Stimulated activated effector memory CD8-positive, alpha-beta T cell treated with anti-CD3 and anti-CD28 coated beads, Interleukin-12 subunit alpha, Interleukin-12 subunit beta, amount 100 ng/mL, for 72 hours (primary cell): Measurements from ENCODE around the gene ARHGEF11.
A peak's percentile ranks its signal among the peaks of the same experiment; 100 is the strongest.
"Not testable (repeated sequence)": the region's sequence is repeated elsewhere in the genome, so short reads cannot be mapped to it uniquely, and the experiment has no call there.

Experiments
- ATAC-seq: fragments of 150-1000 bp; cut with Tn5 transposase; 2 replicates; pipeline ENCODE4 v1.10.0; 2021
- DNase-seq, 2 donors: peaks; one replicate each; pipeline ENCODE4 v3.0.0; 2021 to 2022; ENCODE audit warnings: low spot score in 2 of 2
- H3K27ac Mint-ChIP-seq: one replicate; pipeline ENCODE4 v1.8.0; 2022; ENCODE audit warnings: mild to moderate bottlenecking, mixed read lengths
- H3K36me3 Mint-ChIP-seq: one replicate; pipeline ENCODE4 v1.8.0; 2022; ENCODE audit warnings: mild to moderate bottlenecking, mixed read lengths
- H3K4me1 Mint-ChIP-seq: one replicate; pipeline ENCODE4 v1.8.0; 2022; ENCODE audit warnings: mixed read lengths
- H3K4me3 Mint-ChIP-seq: one replicate; pipeline ENCODE4 v1.8.0; 2022; ENCODE audit warnings: mild to moderate bottlenecking, mixed read lengths
- H3K9me3 Mint-ChIP-seq: one replicate; pipeline ENCODE4 v1.8.0; 2022; ENCODE audit warnings: mixed read lengths

The ARHGEF11 gene

DNA sequence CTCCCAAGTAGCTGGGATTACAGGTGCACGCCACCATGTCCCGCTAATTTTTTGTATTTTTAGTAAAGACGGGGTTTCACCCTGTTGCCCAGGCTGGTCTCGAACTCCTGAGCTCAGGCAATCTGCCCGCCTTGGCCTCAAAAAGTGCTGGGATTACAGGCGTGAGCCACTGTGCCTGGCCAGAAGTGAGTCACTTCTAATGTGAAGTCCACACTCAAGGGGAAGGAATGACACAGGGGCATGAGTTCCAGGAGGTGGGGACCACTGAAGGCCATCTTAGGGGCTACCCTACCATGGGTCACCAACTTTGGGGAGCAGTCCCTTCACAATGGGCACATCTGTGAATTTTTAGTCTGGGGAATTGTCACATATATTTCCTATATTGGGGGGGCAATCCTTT is 118.8 kb downstream of the ARHGEF11 start:
- not testable (repeated sequence) for ATAC-seq, H3K27ac Mint-ChIP-seq, H3K9me3 Mint-ChIP-seq, H3K36me3 Mint-ChIP-seq, H3K4me3 Mint-ChIP-seq, DNase-seq
- H3K4me1 Mint-ChIP-seq, result peaks cover 41% of the 10 kb centered on the region

DNA sequence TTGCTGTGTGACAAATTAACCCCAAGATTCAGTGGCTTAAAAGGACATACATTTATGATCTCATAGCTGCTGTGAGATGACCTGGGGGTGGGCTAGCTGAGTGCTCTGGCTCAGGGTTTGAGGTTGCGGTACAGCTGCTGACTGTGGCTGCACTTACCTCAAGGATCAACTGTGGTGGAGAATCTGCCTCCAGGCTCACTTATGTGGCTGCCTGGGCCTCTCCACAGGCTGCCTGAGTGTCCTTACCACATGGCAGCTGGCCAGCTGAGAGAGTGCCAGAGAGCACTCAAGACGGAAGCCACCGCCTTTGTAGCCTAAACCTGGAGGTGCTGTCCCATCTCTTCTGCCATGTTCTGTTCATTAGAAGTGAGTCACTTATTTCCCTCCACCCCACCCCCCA is 119.4 kb downstream of the ARHGEF11 start:
- no peak overlapping the region for H3K4me3 Mint-ChIP-seq
- DNase-seq (peak; percentile 33 to 68), ATAC-seq (peak; percentile 88)

DNA sequence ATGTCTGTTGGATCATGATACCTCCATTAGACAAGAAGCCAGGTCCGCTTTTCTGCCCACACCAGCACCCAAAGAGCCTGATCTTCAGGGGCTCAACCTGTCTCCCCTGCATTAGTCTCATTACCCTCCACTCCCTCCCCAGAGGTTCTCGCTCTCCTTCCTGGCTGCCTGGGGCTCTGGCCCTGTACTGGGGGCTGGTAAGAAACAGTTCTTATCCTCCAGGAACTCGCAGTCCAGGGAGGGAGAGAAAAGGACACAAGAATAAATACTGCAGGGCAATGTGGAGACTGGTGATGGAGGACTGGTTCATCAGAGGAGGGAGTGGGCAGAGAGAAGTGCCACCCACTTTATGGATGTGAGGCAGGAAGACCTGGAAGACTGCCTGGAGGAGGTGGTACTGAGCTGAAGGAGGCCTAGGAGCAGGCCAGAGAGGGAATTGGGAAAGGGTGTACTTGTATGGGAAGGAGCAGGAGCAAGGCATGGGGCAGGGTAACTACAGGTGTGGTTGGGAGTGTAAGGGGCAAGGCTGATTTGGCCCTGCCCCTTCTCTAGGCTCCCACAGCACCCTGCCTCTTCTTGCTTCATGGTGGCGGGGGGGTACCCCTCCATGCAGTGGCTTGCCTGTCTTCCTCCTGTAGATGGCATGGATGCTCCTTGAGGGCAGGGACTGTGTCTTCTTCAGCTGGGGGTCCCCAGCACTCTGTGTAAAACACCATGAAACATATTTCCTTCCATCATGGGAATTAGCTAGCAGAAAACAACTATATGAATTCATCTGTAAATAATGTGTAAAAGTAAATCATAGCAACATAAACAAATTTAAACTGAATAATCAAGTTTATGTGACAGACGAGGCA is 120.2 kb downstream of the ARHGEF11 start:
- no peak overlapping the region for H3K4me3 Mint-ChIP-seq

More for the DNA sequence above, 119.4 kb downstream of the ARHGEF11 start:
- Mint-ChIP-seq H3K27ac (no peak overlapping the region), H3K4me1 (peaks cover 41% of the 10 kb centered on the region), H3K9me3 (no peaks in the 10 kb centered on the region), H3K36me3 (no peaks in the 10 kb centered on the region)

DNA sequence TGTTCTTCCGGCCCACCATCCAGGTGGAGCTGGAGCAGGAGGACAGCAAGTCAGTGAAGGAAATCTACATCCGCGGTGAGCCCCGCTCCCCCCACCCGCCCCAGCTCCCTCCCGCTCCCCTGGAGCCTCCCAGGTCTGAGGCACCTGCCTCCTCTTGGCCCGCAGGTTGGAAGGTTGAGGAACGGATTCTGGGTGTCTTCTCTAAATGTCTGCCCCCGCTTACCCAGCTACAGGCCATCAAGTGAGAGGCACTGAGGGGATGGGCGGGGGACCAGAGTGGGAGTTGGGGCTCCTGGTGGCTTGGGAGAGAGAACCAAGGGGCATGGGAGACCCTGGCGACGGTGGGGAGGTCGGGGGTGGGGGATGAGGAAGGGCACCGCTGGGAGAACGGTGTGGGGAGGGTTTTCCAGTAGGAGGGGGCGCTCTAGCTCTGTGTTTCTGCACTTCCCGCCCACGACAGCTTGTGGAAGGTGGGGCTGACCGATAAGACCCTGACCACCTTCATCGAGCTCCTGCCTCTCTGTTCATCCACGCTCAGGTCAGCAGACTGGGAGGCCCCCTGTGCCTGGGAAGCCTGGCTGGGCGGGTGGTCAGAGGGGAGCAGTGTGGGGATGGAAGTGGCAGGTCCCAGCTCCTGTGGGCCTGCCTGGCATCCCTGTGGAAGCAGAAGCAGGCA is 120.9 kb downstream of the ARHGEF11 start:
- no peaks in the 10 kb centered on the region for H3K36me3 Mint-ChIP-seq
- peaks cover 51% of the 10 kb centered on the region for H3K4me1 Mint-ChIP-seq
- H3K27ac Mint-ChIP-seq, result no peak overlapping the region
- H3K4me3 Mint-ChIP-seq, result no peak overlapping the region
- DNase-seq, result no peak
- H3K9me3 Mint-ChIP-seq, result no peaks in the 10 kb centered on the region
- ATAC-seq, result no peak

More for the DNA sequence above, 120.2 kb downstream of the ARHGEF11 start:
- H3K9me3 Mint-ChIP-seq, result no peaks in the 10 kb centered on the region
- no peak for DNase-seq
- H3K27ac Mint-ChIP-seq, result no peak overlapping the region
- no peaks in the 10 kb centered on the region for H3K36me3 Mint-ChIP-seq
- no peak for ATAC-seq
- peaks cover 49% of the 10 kb centered on the region for H3K4me1 Mint-ChIP-seq

DNA sequence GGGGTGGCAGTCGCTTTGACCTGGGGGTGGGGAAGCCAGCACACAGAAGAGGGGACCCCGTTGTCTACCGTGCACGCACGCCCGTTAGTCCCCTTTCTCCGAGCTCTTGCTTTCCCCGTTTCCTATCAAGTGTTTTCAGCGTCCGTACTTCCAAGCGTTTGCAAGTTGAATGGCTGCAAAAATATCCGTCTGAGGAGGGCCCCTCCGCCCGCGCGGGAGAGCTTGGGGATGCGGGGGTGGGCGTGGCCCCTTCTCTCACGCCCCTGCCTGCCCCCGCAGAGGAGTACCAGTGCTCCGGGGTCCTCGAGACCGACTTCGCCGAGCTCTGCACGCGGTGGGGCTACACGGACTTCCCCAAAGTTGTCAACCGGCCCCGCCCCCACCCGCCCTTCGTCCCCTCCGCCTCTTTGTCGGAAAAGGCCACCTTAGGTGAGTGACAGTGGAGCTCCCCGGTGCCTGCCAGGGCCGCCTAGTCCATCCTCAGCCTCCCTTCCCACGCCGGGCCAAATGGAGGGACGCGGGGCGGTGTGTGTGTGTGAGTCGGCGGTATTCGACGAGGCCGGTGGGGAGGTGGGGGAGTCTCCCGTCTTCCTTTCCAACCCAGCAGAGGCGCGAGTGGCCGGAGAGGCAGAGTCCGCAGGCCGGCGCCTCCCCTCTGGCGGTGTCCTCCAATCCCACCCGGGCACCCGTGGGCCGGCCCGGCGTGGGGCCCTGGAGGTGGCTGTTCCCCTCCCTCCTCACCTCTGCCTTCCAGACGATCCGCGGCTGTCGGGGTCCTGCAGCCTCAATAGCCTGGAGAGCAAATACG is 121.7 kb downstream of the ARHGEF11 start:
- H3K4me1 Mint-ChIP-seq, result peaks cover 51% of the 10 kb centered on the region
- DNase-seq (no peak), ATAC-seq (no peak)
- H3K27ac Mint-ChIP-seq, result no peak overlapping the region
- no peaks in the 10 kb centered on the region for H3K36me3 Mint-ChIP-seq
- H3K4me3 Mint-ChIP-seq, result no peak overlapping the region
- H3K9me3 Mint-ChIP-seq, result no peaks in the 10 kb centered on the region

DNA sequence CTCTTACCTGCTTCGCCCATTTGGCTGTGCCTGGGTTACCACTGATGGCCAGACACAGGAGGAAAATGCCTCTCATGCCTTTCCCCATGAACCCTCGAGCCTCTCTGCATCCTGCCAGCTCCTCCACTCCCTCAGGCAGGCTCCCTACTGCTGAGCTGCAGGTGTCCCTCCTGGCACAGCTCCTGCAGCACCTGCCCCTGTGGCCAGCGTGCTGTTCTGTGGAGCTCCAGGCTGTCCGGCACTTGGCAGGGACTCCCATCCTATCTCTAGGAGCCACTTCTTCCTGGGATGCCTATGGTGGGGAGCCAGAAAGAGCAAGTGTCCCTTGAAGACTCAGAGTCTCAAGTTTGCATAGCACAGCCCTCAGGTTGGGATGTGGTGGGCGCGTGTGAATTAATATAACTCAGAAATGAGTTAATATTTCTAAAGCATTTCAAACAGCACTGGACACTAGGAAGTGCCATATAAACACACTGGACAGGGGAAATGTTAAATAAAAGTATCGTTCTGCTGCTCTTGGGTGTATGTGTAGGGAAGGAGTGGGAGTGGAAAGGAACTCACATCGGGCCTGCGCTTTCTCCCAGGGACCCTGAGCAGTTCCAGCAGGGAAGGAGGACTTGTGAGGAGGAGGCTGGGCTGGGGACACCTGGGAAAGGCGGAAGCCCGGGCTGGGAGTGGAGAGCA is 122.4 kb downstream of the ARHGEF11 start:
- Mint-ChIP-seq H3K36me3 (no peaks in the 10 kb centered on the region), H3K9me3 (no peaks in the 10 kb centered on the region), H3K4me1 (peaks cover 47% of the 10 kb centered on the region), H3K27ac (no peak overlapping the region), H3K4me3 (no peak overlapping the region)
- DNase-seq, result no peak
- ATAC-seq, result no peak

DNA sequence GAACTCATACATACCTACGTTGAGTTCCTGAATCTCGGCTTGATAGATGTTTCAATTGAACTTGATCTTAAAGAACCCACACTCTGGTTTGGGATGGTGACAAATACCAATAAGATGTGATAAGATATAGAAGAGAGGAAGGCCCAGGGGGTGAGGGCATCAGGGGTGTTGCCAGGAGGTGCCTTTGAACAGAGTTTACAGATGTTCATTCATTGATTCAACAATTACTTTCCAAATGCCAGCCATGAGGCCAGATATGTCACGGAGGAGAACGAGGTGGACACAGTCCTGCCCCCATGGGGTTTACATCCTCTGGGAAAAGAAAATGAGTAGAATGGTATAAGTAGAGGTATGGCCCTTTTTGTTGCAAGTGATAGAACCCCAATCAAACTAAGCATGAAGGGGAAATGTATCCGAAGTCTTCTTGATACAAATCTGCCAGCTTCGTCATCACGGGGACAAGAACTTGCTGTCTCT is 124.5 kb downstream of the ARHGEF11 start:
- Mint-ChIP-seq H3K4me1 (peaks cover 28% of the 10 kb centered on the region), H3K27ac (no peak overlapping the region), H3K9me3 (no peaks in the 10 kb centered on the region), H3K4me3 (peak overlapping the region; percentile 46), H3K36me3 (no peaks in the 10 kb centered on the region)
- no peak for DNase-seq
- ATAC-seq, result no peak

DNA sequence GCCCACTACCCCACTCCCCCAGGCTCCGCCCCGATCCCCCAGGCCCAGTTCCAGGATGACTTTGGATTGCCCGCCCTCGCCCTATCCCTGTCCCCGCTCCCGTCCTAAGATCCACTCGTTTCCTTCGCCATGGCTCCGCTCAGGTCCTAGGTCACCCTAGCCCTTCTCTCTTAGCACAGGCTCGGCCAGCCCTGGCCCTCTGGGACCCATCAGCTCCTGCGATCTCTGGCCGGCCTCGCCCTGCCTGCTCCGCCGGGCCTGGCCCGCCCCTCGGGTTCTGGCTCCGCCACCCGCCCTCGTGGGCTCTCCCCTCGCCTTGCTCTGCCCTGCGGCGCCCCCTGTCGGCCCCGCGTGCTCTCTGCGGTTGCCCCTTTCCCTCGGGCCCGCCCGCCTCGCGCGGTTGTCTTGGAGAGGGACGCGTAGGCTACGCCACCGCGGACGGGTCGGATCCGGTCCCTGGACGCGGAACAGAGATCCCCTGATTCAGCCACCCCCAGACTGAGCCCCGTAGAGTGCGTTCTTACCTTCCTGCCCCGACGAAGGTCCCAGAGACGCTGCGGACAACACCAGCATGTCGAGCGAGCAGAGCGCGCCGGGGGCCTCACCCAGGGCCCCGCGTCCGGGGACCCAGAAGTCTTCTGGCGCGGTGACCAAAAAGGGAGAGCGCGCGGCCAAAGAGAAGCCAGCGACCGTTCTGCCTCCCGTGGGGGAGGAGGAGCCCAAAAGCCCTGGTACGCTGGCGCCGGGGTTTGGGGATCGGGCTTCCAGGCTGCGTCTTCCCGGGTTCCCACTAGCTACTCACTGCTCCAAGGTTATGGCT is 125.1 kb downstream of the ARHGEF11 start, which contains the start of gene LRRC71:
LRRC71 (plus strand) TSS at position 400 of the 820 bp plus-strand sequence; CDS start at position 572, 172 bp downstream.
- Mint-ChIP-seq H3K27ac (no peak within 1 kb of the TSS), H3K36me3 (no peaks in the 10 kb centered on the region), H3K9me3 (no peaks in the 10 kb centered on the region), H3K4me3 (peak within 1 kb of the TSS; percentile 46), H3K4me1 (peaks cover 22% of the 10 kb centered on the region)
- DNase-seq (peak; percentile 66 to 82), ATAC-seq (peak; percentile 82)

DNA sequence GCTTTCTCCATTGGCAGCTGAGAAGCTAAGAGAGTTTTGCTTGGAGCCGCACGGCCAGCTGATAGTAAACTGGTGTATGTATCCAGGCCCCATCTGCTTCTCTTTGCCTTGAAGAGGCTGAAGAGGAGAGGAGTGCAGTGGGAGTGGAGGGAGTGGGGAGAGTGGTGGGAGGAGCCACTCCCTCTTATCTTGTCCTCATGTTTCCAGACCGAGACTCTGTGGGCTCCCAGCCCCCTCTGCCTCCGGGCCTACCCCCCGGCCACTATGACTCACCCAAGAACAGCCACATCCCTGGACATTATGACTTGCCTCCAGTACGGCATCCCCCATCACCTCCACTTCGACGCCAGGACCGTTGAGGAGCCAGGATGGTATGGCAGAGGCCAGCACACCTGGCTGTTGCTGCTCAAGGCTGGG is 131.1 kb downstream of the ARHGEF11 start:
- no peaks in the 10 kb centered on the region for H3K9me3 Mint-ChIP-seq
- no peak for DNase-seq
- no peak for ATAC-seq
- no peaks in the 10 kb centered on the region for H3K36me3 Mint-ChIP-seq
- H3K4me1 Mint-ChIP-seq, result peaks cover 10% of the 10 kb centered on the region
- H3K27ac Mint-ChIP-seq, result no peak overlapping the region
- H3K4me3 Mint-ChIP-seq, result no peak overlapping the region

DNA sequence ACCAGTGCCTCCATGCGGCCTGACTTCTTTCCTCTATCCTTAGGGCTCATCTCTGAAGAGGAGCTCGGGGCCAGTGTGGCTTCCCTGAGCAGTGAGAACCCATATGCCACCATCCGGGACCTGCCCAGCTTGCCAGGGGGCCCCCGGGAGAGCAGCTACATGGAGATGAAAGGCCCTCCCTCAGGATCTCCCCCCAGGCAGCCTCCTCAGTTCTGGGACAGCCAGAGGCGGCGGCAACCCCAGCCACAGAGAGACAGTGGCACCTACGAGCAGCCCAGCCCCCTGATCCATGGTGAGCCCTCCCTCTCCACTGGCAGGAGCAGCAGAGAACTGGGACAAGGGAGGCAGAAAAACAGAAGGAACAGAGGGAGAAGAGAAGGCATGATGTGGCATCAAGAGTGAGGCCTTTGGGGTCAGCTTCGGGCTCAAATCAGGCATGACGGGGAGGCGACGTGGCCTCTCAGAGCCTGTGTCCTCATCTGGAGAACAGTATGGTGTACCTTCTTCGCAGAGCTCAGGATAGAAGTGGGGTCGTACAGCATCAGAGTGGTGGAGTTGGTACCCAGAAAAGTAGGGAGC is 131.6 kb downstream of the ARHGEF11 start:
- Mint-ChIP-seq H3K4me1 (peaks cover 10% of the 10 kb centered on the region), H3K27ac (no peak overlapping the region), H3K4me3 (no peak overlapping the region), H3K36me3 (no peaks in the 10 kb centered on the region), H3K9me3 (no peaks in the 10 kb centered on the region)
- DNase-seq, result no peak
- ATAC-seq, result no peak

DNA sequence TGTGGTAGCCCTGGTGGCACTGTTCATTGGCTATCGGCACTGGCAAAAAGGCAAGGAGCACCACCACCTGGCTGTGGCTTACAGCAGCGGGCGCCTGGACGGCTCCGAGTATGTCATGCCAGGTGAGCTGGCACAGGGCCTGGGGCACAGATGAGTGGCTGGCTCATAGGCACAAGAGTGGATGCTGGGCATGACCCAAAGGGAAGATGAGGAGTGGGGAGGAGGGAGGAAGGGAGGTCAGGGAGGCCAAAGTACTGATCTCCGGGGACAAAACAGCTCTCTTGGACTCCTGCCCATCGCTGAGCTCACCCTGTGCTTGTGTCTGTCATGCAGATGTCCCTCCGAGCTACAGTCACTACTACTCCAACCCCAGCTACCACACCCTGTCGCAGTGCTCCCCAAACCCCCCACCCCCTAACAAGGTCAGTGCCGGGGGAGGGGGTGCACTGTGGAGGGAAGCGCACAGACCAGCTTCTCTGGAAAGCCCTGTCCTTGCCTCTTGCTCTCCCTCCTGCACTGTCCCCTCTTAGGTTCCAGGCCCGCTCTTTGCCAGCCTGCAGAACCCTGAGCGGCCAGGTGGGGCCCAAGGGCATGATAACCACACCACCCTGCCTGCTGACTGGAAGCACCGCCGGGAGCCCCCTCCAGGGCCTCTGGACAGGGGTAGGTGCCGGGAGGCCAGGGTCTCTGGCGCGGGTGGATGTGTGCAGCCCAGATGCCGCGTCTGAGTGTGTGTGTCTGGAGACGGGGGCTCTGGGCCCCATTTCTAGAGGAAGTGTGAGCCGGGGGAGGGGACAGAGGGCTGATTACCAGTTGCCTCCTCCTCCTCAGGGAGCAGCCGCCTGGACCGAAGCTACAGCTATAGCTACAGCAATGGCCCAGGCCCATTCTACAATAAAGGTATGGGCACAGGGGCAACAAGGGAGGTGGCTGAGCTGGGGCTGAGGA is 132.4 kb downstream of the ARHGEF11 start:
- ATAC-seq (no peak), DNase-seq (no peak)
- peaks cover 10% of the 10 kb centered on the region for H3K4me1 Mint-ChIP-seq
- H3K36me3 Mint-ChIP-seq, result no peaks in the 10 kb centered on the region
- H3K9me3 Mint-ChIP-seq, result no peaks in the 10 kb centered on the region
- H3K27ac Mint-ChIP-seq, result no peak overlapping the region
- no peak overlapping the region for H3K4me3 Mint-ChIP-seq

DNA sequence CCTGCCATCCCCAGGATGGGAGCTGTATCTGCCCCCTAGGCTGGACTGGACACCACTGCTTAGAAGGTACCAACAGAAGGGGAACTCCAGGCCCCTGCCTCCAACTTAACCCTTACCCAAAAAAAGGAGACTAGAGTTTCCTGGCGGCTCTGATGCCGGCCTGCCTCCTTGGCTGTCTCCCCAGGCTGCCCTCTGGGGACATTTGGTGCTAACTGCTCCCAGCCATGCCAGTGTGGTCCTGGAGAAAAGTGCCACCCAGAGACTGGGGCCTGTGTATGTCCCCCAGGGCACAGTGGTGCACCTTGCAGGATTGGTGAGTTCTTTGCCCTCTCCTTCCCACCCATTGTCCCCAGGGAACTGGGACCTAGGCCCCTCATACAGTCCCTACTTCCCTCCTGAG is 133.2 kb downstream of the ARHGEF11 start:
- Mint-ChIP-seq H3K27ac (no peak overlapping the region), H3K9me3 (no peaks in the 10 kb centered on the region), H3K36me3 (no peaks in the 10 kb centered on the region), H3K4me1 (peaks cover 10% of the 10 kb centered on the region), H3K4me3 (no peak overlapping the region)
- no peak for ATAC-seq
- DNase-seq, result no peak
